SK-N-SH (cell line): ENCODE measurements around the gene DHX15. TPM values are rescaled to one million over a fixed set of nuclear protein-coding genes. Genes with fewer than 3 reads are reported as not detected.

Source experiments
- CTCF ChIA-PET: fragments of 300-600, 350-600 bp; formaldehyde crosslinking; extraction: SDS; loops from one replicate; lab custom pipeline; 2021; lab: Yijun Ruan, JAX
- POLR2A ChIA-PET: fragments of 350-600 bp; sonication (Branson Sonifier 250); formaldehyde crosslinking; extraction: SDS; loops from one replicate; lab custom pipeline; 2020; ENCODE audit warnings: antibody characterized with exemption, inconsistent platforms; lab: Yijun Ruan, JAX
- DNase-seq: peaks from one replicate; pipeline ENCODE4 v3.0.0; 2012
- H2AFZ ChIP-seq: fragments of 200-600 bp; sonication (generic); 2 replicates; pipeline ENCODE4 v1.8.1; 2016; ENCODE audit warnings: antibody characterized with exemption, mild to moderate bottlenecking, low read depth
- H3F3A ChIP-seq: fragments of 200-600 bp; sonication (generic); replicated peaks from 2 replicates; pipeline ENCODE3; 2016; ENCODE audit warnings: antibody characterized with exemption, mild to moderate bottlenecking; ENCODE audit not compliant: insufficient read depth
- H3K27ac ChIP-seq, 2 experiments: fragments of 200-500 bp in 1 of 2; fragments of 200-600 bp in 1 of 2; sonication (Bioruptor generic) in 1 of 2; sonication (generic), shearing (Covaris generic) in 1 of 2; 2 replicates each; pipeline versions ENCODE4 v1.5.1 to v1.6.1; 2014 to 2016; ENCODE audit warnings: low read depth in 2 of 2, inconsistent platforms in 1 of 2, low read length in 1 of 2, mild to moderate bottlenecking in 1 of 2, mixed read lengths in 1 of 2
- H3K27me3 ChIP-seq: fragments of 200-600 bp; sonication (generic), shearing (Covaris generic); 2 replicates; pipeline ENCODE4 v1.6.1; 2016; ENCODE audit warnings: mixed run types; ENCODE audit not compliant: insufficient read depth
- H3K36me3 ChIP-seq, 2 experiments: fragments of 200-500 bp in 1 of 2; fragments of 200-600 bp in 1 of 2; sonication (Bioruptor generic) in 1 of 2; sonication (generic) in 1 of 2; replicated peaks in 1 of 2; 2 replicates each; pipeline versions ENCODE3 to v1.5.1; 2014 to 2016; ENCODE audit warnings: low read length in 1 of 2, mild to moderate bottlenecking in 1 of 2; ENCODE audit not compliant: insufficient read depth in 2 of 2, control insufficient read depth in 1 of 2
- H3K4me1 ChIP-seq, 2 experiments: fragments of 200-500 bp in 1 of 2; fragments of 200-600 bp in 1 of 2; sonication (Bioruptor generic) in 1 of 2; sonication (generic), shearing (Covaris generic) in 1 of 2; 2 replicates each; pipeline versions ENCODE4 v1.5.1 to v1.6.1; 2014 to 2016; ENCODE audit warnings: low read depth in 1 of 2, low read length in 1 of 2, mixed run types in 1 of 2; ENCODE audit not compliant: insufficient read depth in 2 of 2, control insufficient read depth in 1 of 2
- H3K4me2 ChIP-seq: fragments of 200-600 bp; sonication (generic), shearing (Covaris generic); 2 replicates; pipeline ENCODE4 v1.6.1; 2017; ENCODE audit warnings: mixed run types
- H3K4me3 ChIP-seq, 2 experiments: fragments of 200-500 bp in 1 of 2; fragments of 200-600 bp in 1 of 2; sonication (Bioruptor generic) in 1 of 2; sonication (generic), shearing (Covaris generic) in 1 of 2; 2 replicates each; pipeline versions ENCODE4 v1.5.1 to v1.8.1; 2014 to 2016; ENCODE audit warnings: low read depth in 2 of 2, inconsistent platforms in 1 of 2, low read length in 1 of 2, mild to moderate bottlenecking in 1 of 2, mixed read lengths in 1 of 2, moderate library complexity in 1 of 2
- H3K79me2 ChIP-seq: fragments of 200-600 bp; sonication (generic); 2 replicates; pipeline ENCODE4 v1.8.1; 2017; ENCODE audit warnings: mild to moderate bottlenecking; ENCODE audit not compliant: insufficient read depth
- H3K9ac ChIP-seq: fragments of 200-600 bp; sonication (generic); 2 replicates; pipeline ENCODE4 v1.6.1; 2017; ENCODE audit warnings: mixed run types
- H3K9me2 ChIP-seq: fragments of 200-600 bp; sonication (generic); 2 replicates; pipeline ENCODE4 v1.6.1; 2017; ENCODE audit warnings: mixed run types
- H3K9me3 ChIP-seq: fragments of 200-600 bp; sonication (generic); 2 replicates; pipeline ENCODE4 v1.6.1; 2017; ENCODE audit warnings: mixed run types, mild to moderate bottlenecking, moderate library complexity
- H4K20me1 ChIP-seq: fragments of 200-600 bp; sonication (generic); 2 replicates; pipeline ENCODE4 v1.6.1; 2017; ENCODE audit warnings: mild to moderate bottlenecking, mixed run types; ENCODE audit not compliant: insufficient read depth
- CTCF ChIP-seq: fragments of 200-600 bp; sonication (generic); IDR thresholded peaks from 2 replicates; pipeline ENCODE4 v1.6.1; 2017; ENCODE audit warnings: antibody characterized with exemption, mild to moderate bottlenecking, moderate library complexity
- ELF1 ChIP-seq: IDR thresholded peaks from 2 replicates; pipeline ENCODE4 v1.4.0; 2012
- FOXM1 ChIP-seq: IDR thresholded peaks from 2 replicates; pipeline ENCODE4 v1.4.0; 2012; ENCODE audit warnings: low read depth, mild to moderate bottlenecking
- GABPA ChIP-seq: IDR thresholded peaks from 2 replicates; pipeline ENCODE4 v1.4.0; 2012; ENCODE audit warnings: low read depth, mild to moderate bottlenecking
- IRF3 ChIP-seq: fragments of 150-350 bp; IDR thresholded peaks from 2 replicates; pipeline ENCODE4 v1.6.1; 2016; ENCODE audit warnings: mild to moderate bottlenecking, low read depth, low read length
- JUND ChIP-seq: IDR thresholded peaks from 2 replicates; pipeline ENCODE4 v1.4.0; 2012
- MEF2A ChIP-seq: IDR thresholded peaks from 2 replicates; pipeline ENCODE4 v1.4.0; 2012; ENCODE audit warnings: low read depth, borderline replicate concordance
- NFIC ChIP-seq: IDR thresholded peaks from 2 replicates; pipeline ENCODE4 v1.4.0; 2012; ENCODE audit warnings: borderline replicate concordance
- POLR2AphosphoS5 ChIP-seq: IDR thresholded peaks from 2 replicates; pipeline ENCODE4 v1.6.1; 2012; ENCODE audit warnings: low read depth, low read length
- RXRA ChIP-seq: IDR thresholded peaks from 2 replicates; pipeline ENCODE4 v1.4.0; 2012; ENCODE audit warnings: low read depth, mild to moderate bottlenecking, borderline replicate concordance
- SIN3A ChIP-seq: IDR thresholded peaks from 2 replicates; pipeline ENCODE4 v1.6.1; 2012; ENCODE audit warnings: low read depth, mild to moderate bottlenecking, low read length, moderate library complexity, borderline replicate concordance
- TAF1 ChIP-seq: IDR thresholded peaks from 2 replicates; pipeline ENCODE4 v1.6.1; 2012; ENCODE audit warnings: low read depth, mild to moderate bottlenecking, low read length, moderate library complexity, borderline replicate concordance
- USF1 ChIP-seq: IDR thresholded peaks from 2 replicates; pipeline ENCODE4 v1.4.0; 2012; ENCODE audit warnings: low read depth, borderline replicate concordance
- YY1 ChIP-seq: IDR thresholded peaks from 2 replicates; pipeline ENCODE4 v1.4.0; 2012; ENCODE audit warnings: low read depth, mild to moderate bottlenecking
- ZBTB33 ChIP-seq: IDR thresholded peaks from 2 replicates; pipeline ENCODE4 v1.4.0; 2012; ENCODE audit warnings: low read depth, borderline replicate concordance
- WGBS: methylation state at CpG from one replicate; pipeline ENCODE4 v1.1.6; 2017; ENCODE audit warnings: low lambda C conversion rate; 5-methylcytosine and 5-hydroxymethylcytosine counted together
- polyA plus RNA-seq, 3 experiments: library from polyadenylated mRNA; depleted of rRNA; stranded (reverse); fragments of >200 nt; gene quantifications; 2 replicates each; pipeline ENCODE4 v1.2.3, GENCODE V29; 2012

Gene DHX15
- polyA plus RNA-seq, 1 of the 3 experiments (the other 2 are of a cell fraction) = 63.3 TPM

- CTCF ChIA-PET = no interaction called here
- H3K4me2 ChIP-seq = no peak overlapping the region
- TF ChIP-seq FOXM1 = no peak
- no peak for TF ChIP-seq USF1
- no peak for TF ChIP-seq JUND
- TF ChIP-seq SIN3A = no peak
- TF ChIP-seq RXRA = no peak
- TF ChIP-seq MEF2A = no peak
- no peak for TF ChIP-seq CTCF
- TF ChIP-seq IRF3 = no peak
- TF ChIP-seq TAF1 = no peak
- no peak for TF ChIP-seq ELF1
- no peak for TF ChIP-seq POLR2AphosphoS5
- no peak for TF ChIP-seq ZBTB33
- TF ChIP-seq NFIC = no peak
- no peak for TF ChIP-seq YY1
- no peak for TF ChIP-seq GABPA
- no peaks in the 10 kb centered on the region for H3F3A ChIP-seq
- no peaks in the 10 kb centered on the region; the same call in 1 of the 2 replicates for H3K27me3 ChIP-seq
- DNase-seq = no peak
- no peak overlapping the region for H2AFZ ChIP-seq
- no peak overlapping the region for H3K4me3 ChIP-seq
- POLR2A ChIA-PET = no interaction called here
- H3K9ac ChIP-seq = no peak overlapping the region
- no peaks in the 10 kb centered on the region for H3K36me3 ChIP-seq
- H3K79me2 ChIP-seq = no peaks in the 10 kb centered on the region
- WGBS = 71% methylated on average over 1 of the region's 1 CpG
- H3K9me2 ChIP-seq = no peaks in the 10 kb centered on the region
- no peaks in the 10 kb centered on the region for H4K20me1 ChIP-seq
- no peak overlapping the region for H3K27ac ChIP-seq
- H3K9me3 ChIP-seq = no peaks in the 10 kb centered on the region
- H3K4me1 ChIP-seq = no peaks in the 10 kb centered on the region
These were observed 89.0 kb downstream of the DHX15 start for GRCh38 chr4:24495388-24495787.
